CD14-positive monocyte (primary cell): ENCODE measurements around the gene MORC2. TPM values are rescaled to one million over a fixed set of nuclear protein-coding genes. Genes with fewer than 3 reads are reported as not detected.

Experiments used
- DNase-seq, 3 donors: peaks; one replicate each; pipeline ENCODE4 v3.0.0-alpha.2; 2011 to 2022
- H2AFZ ChIP-seq: 2 replicates; pipeline ENCODE4 v1.6.0; 2012; ENCODE audit warnings: mild to moderate bottlenecking, low read depth, low read length, inconsistent platforms; ENCODE audit not compliant: insufficient read depth, poor library complexity, severe bottlenecking
- H3K27ac ChIP-seq, 2 donors: 1 replicate in 1 of 2; 2 replicates in 1 of 2; pipeline ENCODE4 v1.5.1; 2012 to 2013; ENCODE audit warnings: low read length in 2 of 2, control low read depth in 1 of 2, inconsistent platforms in 1 of 2, low read depth in 1 of 2, mild to moderate bottlenecking in 1 of 2
- H3K27me3 ChIP-seq, 2 donors: one replicate each; pipeline versions ENCODE4 v1.6.0 to v1.6.1; 2011 to 2013; ENCODE audit warnings: low read length in 2 of 2; ENCODE audit not compliant: control insufficient read depth in 2 of 2, insufficient read depth in 2 of 2
- H3K36me3 ChIP-seq, 2 donors: replicated peaks in 1 of 2; 1 replicate in 1 of 2; 2 replicates in 1 of 2; pipeline versions ENCODE4 v1.5.1 to v1.6.1; 2012 to 2013; ENCODE audit warnings: low read length in 2 of 2, control low read depth in 1 of 2, inconsistent platforms in 1 of 2, mild to moderate bottlenecking in 1 of 2; ENCODE audit not compliant: insufficient read depth in 2 of 2, control insufficient read depth in 1 of 2
- H3K4me1 ChIP-seq, 2 donors: 1 replicate in 1 of 2; 2 replicates in 1 of 2; pipeline versions ENCODE4 v1.5.1 to v1.6.1; 2012 to 2013; ENCODE audit warnings: low read length in 2 of 2, control low read depth in 1 of 2, inconsistent platforms in 1 of 2, mild to moderate bottlenecking in 1 of 2, moderate library complexity in 1 of 2; ENCODE audit not compliant: insufficient read depth in 2 of 2, control insufficient read depth in 1 of 2
- H3K4me2 ChIP-seq: replicated peaks from 2 replicates; pipeline ENCODE3; 2012; ENCODE audit warnings: low read length, moderate library complexity, mild to moderate bottlenecking; ENCODE audit not compliant: poor library complexity, severe bottlenecking; ENCODE audit errors: extremely low read depth
- H3K4me3 ChIP-seq, 3 experiments: fragments of 200-600 bp in 1 of 3; sonication (generic) in 1 of 3; replicated peaks in 1 of 3; 1 replicate in 2 of 3; 2 replicates in 1 of 3; pipeline ENCODE4 v1.5.1; 2011 to 2013; ENCODE audit warnings: low read length in 3 of 3, mild to moderate bottlenecking in 3 of 3, control low read depth in 2 of 3, low read depth in 2 of 3, inconsistent platforms in 1 of 3, moderate library complexity in 1 of 3
- H3K79me2 ChIP-seq: 2 replicates; pipeline ENCODE4 v1.6.0; 2012; ENCODE audit warnings: mild to moderate bottlenecking, control low read depth, inconsistent platforms, low read length, moderate library complexity; ENCODE audit not compliant: insufficient read depth
- H3K9ac ChIP-seq: 2 replicates; pipeline ENCODE4 v1.6.0; 2017; ENCODE audit warnings: low read length, mild to moderate bottlenecking; ENCODE audit not compliant: insufficient read depth, poor library complexity, severe bottlenecking
- H3K9me3 ChIP-seq, 2 donors: replicated peaks in 1 of 2; 1 replicate in 1 of 2; 2 replicates in 1 of 2; pipeline versions ENCODE4 v1.5.1 to v1.6.1; 2012 to 2013; ENCODE audit warnings: low read length in 2 of 2, control low read depth in 1 of 2; ENCODE audit not compliant: control insufficient read depth in 1 of 2, insufficient read depth in 1 of 2
- H4K20me1 ChIP-seq: 2 replicates; pipeline ENCODE4 v1.6.0; 2012; ENCODE audit warnings: mild to moderate bottlenecking, low read length, control low read depth, moderate library complexity; ENCODE audit not compliant: insufficient read depth
- H3K27ac Mint-ChIP-seq, 7 donors: one replicate each; pipeline ENCODE4 v1.8.0; 2020; ENCODE audit warnings: mild to moderate bottlenecking in 7 of 7, mixed read lengths in 7 of 7, moderate library complexity in 6 of 7, inconsistent platforms in 2 of 7
- H3K27me3 Mint-ChIP-seq, 3 donors: one replicate each; pipeline ENCODE4 v1.8.0; 2021 to 2022; ENCODE audit warnings: low read depth in 3 of 3, mild to moderate bottlenecking in 3 of 3, mixed read lengths in 3 of 3, moderate library complexity in 3 of 3, inconsistent platforms in 1 of 3
- H3K36me3 Mint-ChIP-seq, 2 donors: one replicate each; pipeline ENCODE4 v1.8.0; 2020; ENCODE audit warnings: mixed read lengths in 2 of 2, inconsistent platforms in 1 of 2, mild to moderate bottlenecking in 1 of 2
- H3K4me1 Mint-ChIP-seq: one replicate; pipeline ENCODE4 v1.8.0; 2020; ENCODE audit warnings: mild to moderate bottlenecking, mixed read lengths
- H3K4me3 Mint-ChIP-seq, 2 donors: one replicate each; pipeline ENCODE4 v1.8.0; 2020; ENCODE audit warnings: mild to moderate bottlenecking in 2 of 2, mixed read lengths in 2 of 2, moderate library complexity in 1 of 2
- H3K9me3 Mint-ChIP-seq, 7 donors: one replicate each; pipeline ENCODE4 v1.8.0; 2020 to 2022; ENCODE audit warnings: mixed read lengths in 7 of 7, mild to moderate bottlenecking in 6 of 7, moderate library complexity in 6 of 7, inconsistent platforms in 2 of 7
- WGBS: methylation state at CpG from one replicate; pipeline ENCODE4 v1.1.5; 2013; ENCODE audit warnings: missing lambda C conversion rate; ENCODE audit not compliant: insufficient coverage; 5-methylcytosine and 5-hydroxymethylcytosine counted together
- intact Hi-C, 2 donors: fragments of 100-400 bp; cut with micrococcal nuclease; formaldehyde crosslinking; loops; one replicate each; pipeline versions ENCODE4 v1.15.0 to v1.15.1; 2023
- polyA plus RNA-seq, 3 donors: library from polyadenylated mRNA; depleted of rRNA in 1 of 3; unstranded in 2 of 3; stranded (reverse) in 1 of 3; fragments of 300-500 nt in 2 of 3; fragments of >200 nt in 1 of 3; fragmentation: Illumina TruSeq in 2 of 3; gene quantifications; 1 replicate in 2 of 3; 2 replicates in 1 of 3; pipeline ENCODE4 v1.2.3, GENCODE V29; 2012 to 2021
- TF ChIP-seq, protein P1 (sequence below): fragments of 200-600 bp; IDR thresholded peaks from one replicate; pipeline ENCODE4 v1.8.0; 2022; ENCODE audit warnings: antibody characterized with exemption, mild to moderate bottlenecking

Gene MORC2
- polyA plus RNA-seq, 3 donors: 2.1 to 6.0 (median 2.4) TPM

DNA sequence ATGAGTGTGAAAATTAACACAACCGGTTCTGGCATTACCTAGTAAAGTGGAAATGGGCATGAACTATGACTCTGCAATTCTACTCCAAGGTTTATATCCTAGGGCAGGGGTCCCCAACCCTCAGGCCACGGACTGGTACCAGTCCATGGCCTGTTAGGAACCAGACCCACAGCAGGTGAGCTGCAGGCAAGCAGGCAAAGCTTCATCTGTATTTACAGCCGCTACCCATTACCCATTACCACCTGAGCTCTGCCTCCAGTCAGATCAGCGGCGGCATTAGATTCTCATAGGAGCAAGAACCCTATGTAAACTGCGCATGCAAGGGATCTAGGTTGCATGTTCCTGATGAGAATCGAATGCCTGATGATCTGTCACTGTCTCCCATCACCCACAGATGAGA lies 49.8 kb downstream of the MORC2 start:
- peaks cover 2 to 16% (median 14%) of the 10 kb centered on the region in 3 donors for H3K27me3 Mint-ChIP-seq
- peaks cover 0 to 3% of the 10 kb centered on the region in 2 donors for H3K36me3 Mint-ChIP-seq
- intact Hi-C loops: no loop called here
- no peak overlapping the region for H3K27ac ChIP-seq
- DNase-seq: no peak
- no peak overlapping the region for H2AFZ ChIP-seq
- H3K4me3 Mint-ChIP-seq: no peak overlapping the region
- 82% methylated on average over 5 of the region's 7 CpGs for WGBS
- H3K9ac ChIP-seq: no peak overlapping the region
- H3K27ac Mint-ChIP-seq: no peak overlapping the region
- peaks cover 8 to 16% of the 10 kb centered on the region in 2 donors for H3K9me3 ChIP-seq
- H3K4me2 ChIP-seq: no peak overlapping the region
- no peaks in the 10 kb centered on the region for H3K79me2 ChIP-seq
- no peak overlapping the region for H3K4me3 ChIP-seq
- H3K4me1 ChIP-seq: peaks cover 11 to 27% of the 10 kb centered on the region in 2 donors
- peaks cover 20% of the 10 kb centered on the region for H3K4me1 Mint-ChIP-seq
- no peaks in the 10 kb centered on the region for H4K20me1 ChIP-seq
- H3K36me3 ChIP-seq: no peaks in the 10 kb centered on the region
- TF ChIP-seq, protein P1, sequence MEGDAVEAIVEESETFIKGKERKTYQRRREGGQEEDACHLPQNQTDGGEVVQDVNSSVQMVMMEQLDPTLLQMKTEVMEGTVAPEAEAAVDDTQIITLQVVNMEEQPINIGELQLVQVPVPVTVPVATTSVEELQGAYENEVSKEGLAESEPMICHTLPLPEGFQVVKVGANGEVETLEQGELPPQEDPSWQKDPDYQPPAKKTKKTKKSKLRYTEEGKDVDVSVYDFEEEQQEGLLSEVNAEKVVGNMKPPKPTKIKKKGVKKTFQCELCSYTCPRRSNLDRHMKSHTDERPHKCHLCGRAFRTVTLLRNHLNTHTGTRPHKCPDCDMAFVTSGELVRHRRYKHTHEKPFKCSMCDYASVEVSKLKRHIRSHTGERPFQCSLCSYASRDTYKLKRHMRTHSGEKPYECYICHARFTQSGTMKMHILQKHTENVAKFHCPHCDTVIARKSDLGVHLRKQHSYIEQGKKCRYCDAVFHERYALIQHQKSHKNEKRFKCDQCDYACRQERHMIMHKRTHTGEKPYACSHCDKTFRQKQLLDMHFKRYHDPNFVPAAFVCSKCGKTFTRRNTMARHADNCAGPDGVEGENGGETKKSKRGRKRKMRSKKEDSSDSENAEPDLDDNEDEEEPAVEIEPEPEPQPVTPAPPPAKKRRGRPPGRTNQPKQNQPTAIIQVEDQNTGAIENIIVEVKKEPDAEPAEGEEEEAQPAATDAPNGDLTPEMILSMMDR: no peak
- H3K9me3 Mint-ChIP-seq: peaks cover 3 to 27% (median 19%) of the 10 kb centered on the region in 7 donors
- peaks cover 0 to 13% of the 10 kb centered on the region in 2 donors for H3K27me3 ChIP-seq

DNA sequence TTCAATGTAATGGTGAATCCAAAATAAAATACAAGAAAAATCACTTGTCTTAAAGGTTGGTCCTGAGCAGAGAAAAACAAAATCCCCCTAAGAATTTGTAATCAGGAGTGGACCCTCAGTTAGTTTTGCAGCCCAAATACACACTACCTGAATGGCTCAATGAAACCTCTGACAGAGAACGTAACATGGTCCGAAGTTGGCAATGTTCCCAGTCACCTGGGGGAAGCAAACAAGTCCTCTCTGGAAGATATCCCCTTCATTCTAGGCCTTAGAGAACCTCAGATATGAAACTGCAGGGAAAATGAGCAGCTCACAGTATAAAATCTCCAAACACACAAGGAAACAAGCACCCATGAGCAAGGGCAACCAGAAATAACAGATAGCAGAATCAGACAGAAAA lies 58.2 kb downstream of the MORC2 start:
- Histone ChIP-seq H3K4me2 (no peak overlapping the region), H3K9ac (no peak overlapping the region), H3K27ac (no peak overlapping the region), H4K20me1 (no peaks in the 10 kb centered on the region), H3K9me3 (peaks cover under 1 to 12% of the 10 kb centered on the region in 2 donors), H3K36me3 (peaks cover 0 to 15% of the 10 kb centered on the region in 2 donors), H3K4me1 (no peaks in the 10 kb centered on the region), H2AFZ (no peak overlapping the region), H3K4me3 (no peak overlapping the region), H3K27me3 (no peaks in the 10 kb centered on the region), H3K79me2 (no peaks in the 10 kb centered on the region)
- 80% methylated on average over 2 of the region's 2 CpGs for WGBS
- H3K4me3 Mint-ChIP-seq: no peak overlapping the region
- TF ChIP-seq, protein P1: no peak
- peaks cover 9 to 19% of the 10 kb centered on the region in 2 donors for H3K36me3 Mint-ChIP-seq
- H3K27ac Mint-ChIP-seq: no peak overlapping the region
- H3K4me1 Mint-ChIP-seq: no peaks in the 10 kb centered on the region
- peaks cover 2 to 22% (median 10%) of the 10 kb centered on the region in 7 donors for H3K9me3 Mint-ChIP-seq
- peaks cover 1 to 5% (median 3%) of the 10 kb centered on the region in 3 donors for H3K27me3 Mint-ChIP-seq
- intact Hi-C loops: no loop called here
- DNase-seq: no peak
